BJ (cell line): ENCODE data around the gene DMRTB1. TPM values are rescaled to one million over a fixed set of nuclear protein-coding genes. Genes with fewer than 3 reads are reported as not detected.

Source experiments
- CTCF ChIA-PET: fragments of 350-600 bp; formaldehyde crosslinking; extraction: SDS; loops from one replicate; lab custom pipeline; 2021; ENCODE audit warnings: antibody characterized with exemption, inconsistent platforms; lab: Yijun Ruan, JAX
- POLR2A ChIA-PET: fragments of 300-600 bp; sonication (Branson Sonifier 250); formaldehyde crosslinking; extraction: SDS; loops from one replicate; lab custom pipeline; 2021; ENCODE audit warnings: antibody characterized with exemption; lab: Charles Lee
- DNase-seq: peaks from one replicate; pipeline ENCODE4 v3.0.0-alpha.2; 2011; ENCODE audit warnings: low read depth
- H3K27me3 ChIP-seq: 2 replicates; pipeline ENCODE4 v1.6.0; 2011; ENCODE audit warnings: low read length; ENCODE audit not compliant: control insufficient read depth, insufficient read depth
- H3K36me3 ChIP-seq: 2 replicates; pipeline ENCODE4 v1.5.1; 2011; ENCODE audit warnings: low read length; ENCODE audit not compliant: control insufficient read depth, insufficient read depth
- H3K4me3 ChIP-seq: 2 replicates; pipeline ENCODE4 v1.5.1; 2011; ENCODE audit warnings: low read depth, mild to moderate bottlenecking, control low read depth, low read length
- polyA plus RNA-seq: library from polyadenylated mRNA; depleted of rRNA; stranded (reverse); fragments of >200 nt; gene quantifications from 2 replicates; pipeline ENCODE4 v1.2.3, GENCODE V29; 2011
- TF ChIP-seq, protein P1 (sequence below): IDR thresholded peaks from 2 replicates; pipeline ENCODE4 v1.5.1; 2011; ENCODE audit warnings: low read depth, mild to moderate bottlenecking, control low read depth, inconsistent platforms, low read length, moderate library complexity; ENCODE audit not compliant: insufficient read depth

The DMRTB1 gene
- polyA plus RNA-seq, 1 experiment = not detected

GRCh38 chr1:53481456-53481855, 22.3 kb downstream of the DMRTB1 start:
- Histone ChIP-seq H3K27me3 (peaks cover 27% of the 10 kb centered on the region), H3K4me3 (no peak overlapping the region), H3K36me3 (no peaks in the 10 kb centered on the region)
- TF ChIP-seq, protein P1, sequence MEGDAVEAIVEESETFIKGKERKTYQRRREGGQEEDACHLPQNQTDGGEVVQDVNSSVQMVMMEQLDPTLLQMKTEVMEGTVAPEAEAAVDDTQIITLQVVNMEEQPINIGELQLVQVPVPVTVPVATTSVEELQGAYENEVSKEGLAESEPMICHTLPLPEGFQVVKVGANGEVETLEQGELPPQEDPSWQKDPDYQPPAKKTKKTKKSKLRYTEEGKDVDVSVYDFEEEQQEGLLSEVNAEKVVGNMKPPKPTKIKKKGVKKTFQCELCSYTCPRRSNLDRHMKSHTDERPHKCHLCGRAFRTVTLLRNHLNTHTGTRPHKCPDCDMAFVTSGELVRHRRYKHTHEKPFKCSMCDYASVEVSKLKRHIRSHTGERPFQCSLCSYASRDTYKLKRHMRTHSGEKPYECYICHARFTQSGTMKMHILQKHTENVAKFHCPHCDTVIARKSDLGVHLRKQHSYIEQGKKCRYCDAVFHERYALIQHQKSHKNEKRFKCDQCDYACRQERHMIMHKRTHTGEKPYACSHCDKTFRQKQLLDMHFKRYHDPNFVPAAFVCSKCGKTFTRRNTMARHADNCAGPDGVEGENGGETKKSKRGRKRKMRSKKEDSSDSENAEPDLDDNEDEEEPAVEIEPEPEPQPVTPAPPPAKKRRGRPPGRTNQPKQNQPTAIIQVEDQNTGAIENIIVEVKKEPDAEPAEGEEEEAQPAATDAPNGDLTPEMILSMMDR = no peak
- POLR2A ChIA-PET = no interaction called here
- CTCF ChIA-PET = interaction anchor here (0.9 to 1.5 kb wide), 2 partner anchors 8 to 15 kb away, joined by 3 to 4 read pairs; no protein-coding TSS in a partner anchor
- no peak for DNase-seq

DNA sequence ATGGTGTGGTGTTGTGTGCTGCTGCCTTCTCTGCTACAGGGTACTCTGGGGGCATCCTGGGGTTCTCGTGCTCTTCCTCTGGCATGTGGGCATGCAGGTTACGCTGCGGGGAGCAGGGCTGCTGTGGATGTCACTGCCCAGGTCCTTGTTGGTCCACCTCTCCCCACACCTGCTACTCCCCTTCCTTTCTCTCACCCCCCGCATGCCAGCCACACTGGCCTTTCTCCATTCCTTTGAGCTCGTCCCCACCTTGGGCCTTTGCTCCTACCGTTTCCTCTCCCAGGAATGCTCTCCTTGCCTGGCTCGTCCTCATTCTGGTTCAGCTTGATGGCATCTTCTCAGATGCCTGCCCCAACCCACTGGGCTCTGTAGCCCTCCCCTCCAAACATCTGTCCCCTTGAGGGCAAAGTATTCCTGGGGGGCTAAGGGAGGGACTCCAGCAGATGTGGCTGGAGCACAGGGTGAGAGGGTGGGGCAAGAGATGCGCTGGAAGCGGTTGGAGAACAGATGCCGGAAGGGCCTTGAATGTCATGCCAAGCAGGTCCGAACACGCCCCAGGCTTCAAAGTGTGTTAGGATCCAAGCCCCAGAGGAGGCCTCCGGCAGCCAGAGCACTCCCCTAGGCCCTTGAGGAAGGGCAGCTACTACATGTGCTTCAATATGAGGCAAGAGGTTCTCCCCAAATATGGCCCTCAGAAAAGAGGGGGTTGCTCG, 23.4 kb downstream of the DMRTB1 start:
- H3K4me3 ChIP-seq = no peak overlapping the region
- CTCF ChIA-PET = interaction anchor here (0.9 to 8.0 kb wide), 4 partner anchors 9 to 477 kb away, joined by 3 to 117 read pairs (median 26); no protein-coding TSS in a partner anchor
- POLR2A ChIA-PET = no interaction called here
- H3K27me3 ChIP-seq = peaks cover 24% of the 10 kb centered on the region
- TF ChIP-seq, protein P1 = no peak
- no peak for DNase-seq
- no peaks in the 10 kb centered on the region for H3K36me3 ChIP-seq

GRCh38 chr1:53483170-53483569, 24.0 kb downstream of the DMRTB1 start:
- TF ChIP-seq, protein P1 = no peak
- Histone ChIP-seq H3K4me3 (no peak overlapping the region), H3K36me3 (no peaks in the 10 kb centered on the region), H3K27me3 (peaks cover 24% of the 10 kb centered on the region)
- POLR2A ChIA-PET = no interaction called here
- no peak for DNase-seq
- CTCF ChIA-PET = interaction anchor here (0.6 to 8.0 kb wide), 4 partner anchors 10 to 477 kb away, joined by 3 to 117 read pairs (median 25); no protein-coding TSS in a partner anchor

DNA sequence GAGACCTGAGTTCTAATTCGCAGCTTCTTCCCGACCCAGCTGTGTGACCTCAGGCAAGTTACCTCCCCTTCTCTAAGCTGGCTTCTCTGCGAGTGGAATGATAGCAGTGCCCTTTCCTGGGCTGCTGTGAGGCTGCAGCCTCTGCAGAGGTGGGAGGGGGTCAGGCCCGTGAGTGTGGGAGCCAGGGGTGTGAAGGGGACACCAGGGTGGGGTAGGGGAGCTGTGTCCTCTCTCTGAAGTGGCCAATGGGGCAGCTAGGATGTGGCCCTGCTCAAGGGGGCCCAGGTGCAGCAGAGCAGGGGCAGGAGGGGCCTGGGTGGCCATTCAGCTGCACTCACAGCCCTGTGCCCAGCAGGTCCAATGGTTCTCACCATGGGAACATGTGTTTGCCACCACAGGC, 24.5 kb downstream of the DMRTB1 start:
- DNase-seq = no peak
- Histone ChIP-seq H3K4me3 (no peak overlapping the region), H3K36me3 (no peaks in the 10 kb centered on the region), H3K27me3 (peaks cover 24% of the 10 kb centered on the region)
- CTCF ChIA-PET = interaction anchor here (0.6 to 8.0 kb wide), 10 partner anchors 10 to 476 kb away, joined by 3 to 117 read pairs (median 6); no protein-coding TSS in a partner anchor
- TF ChIP-seq, protein P1 = no peak
- POLR2A ChIA-PET = no interaction called here

GRCh38 chr1:53484705-53485477, 25.7 kb downstream of the DMRTB1 start:
- POLR2A ChIA-PET = no interaction called here
- H3K36me3 ChIP-seq = no peaks in the 10 kb centered on the region
- CTCF ChIA-PET = interaction anchor here (0.6 to 8.0 kb wide), 23 partner anchors 9 to 350 kb away, joined by 3 to 117 read pairs (median 4); no protein-coding TSS in a partner anchor
- TF ChIP-seq, protein P1 = no peak
- no peak overlapping the region for H3K4me3 ChIP-seq
- H3K27me3 ChIP-seq = peaks cover 23% of the 10 kb centered on the region
- DNase-seq = no peak
